ENCODE results near the gene LDLRAP1.

The LDLRAP1 gene

DNA sequence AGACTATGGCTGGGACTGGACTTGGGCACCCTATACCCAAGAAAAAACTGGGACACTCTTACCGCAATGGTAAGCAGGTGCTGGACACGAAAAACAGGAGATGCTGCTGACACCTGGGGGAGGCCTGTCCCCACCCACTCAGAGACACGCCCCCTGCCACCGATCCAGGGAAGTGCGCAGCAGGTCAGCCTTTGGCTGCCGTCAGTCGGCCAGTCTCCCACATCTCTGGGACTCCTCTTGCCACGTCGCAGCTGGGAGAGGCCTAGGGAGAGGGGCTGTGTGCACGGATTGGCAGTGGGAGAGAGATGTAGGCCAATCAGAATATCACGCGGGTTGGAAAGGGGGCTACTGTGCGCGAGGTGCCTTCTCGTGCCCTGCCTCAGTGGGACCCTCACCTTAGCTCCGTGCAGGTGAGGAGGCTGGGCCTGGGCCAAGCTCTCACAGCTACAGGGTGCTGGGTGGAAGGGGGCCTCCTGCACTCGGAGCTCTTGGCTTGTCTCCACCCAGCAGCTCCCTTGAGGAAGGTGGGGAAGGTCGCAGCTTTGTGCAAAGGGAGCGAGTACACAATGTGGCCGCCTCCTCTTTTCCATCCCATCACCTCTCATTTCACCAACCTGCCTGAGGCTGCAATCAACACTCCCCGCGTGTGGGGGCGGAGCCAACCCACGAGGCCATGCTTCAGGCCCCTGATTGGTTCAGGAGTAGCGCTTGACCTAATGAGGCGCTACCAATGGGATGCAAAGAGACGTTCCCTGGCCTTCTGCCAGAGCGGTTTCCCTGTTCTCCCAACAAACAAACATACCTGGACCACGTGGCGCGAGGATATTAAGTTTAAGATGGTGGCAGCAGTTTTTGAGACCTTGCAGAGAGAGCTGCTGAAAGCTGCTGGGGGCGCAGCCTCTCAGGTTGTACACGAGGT lies 25.7 kb upstream of the LDLRAP1 start:
- Histone ChIP-seq H3K9me3 (ENCODE audit: insufficient read depth, low read length) (no peaks in the 10 kb centered on the region; the same call in 1 of the 2 replicates), H3K36me3 (ENCODE audit: insufficient read depth, insufficient read length, low read length) (no peaks in the 10 kb centered on the region), H3K4me3 (ENCODE audit: insufficient read length, low read depth) (no peak overlapping the region), H3K4me1 (ENCODE audit: insufficient read depth, insufficient read length) (peaks cover 9% of the 10 kb centered on the region), H3K27me3 (ENCODE audit: insufficient read depth, insufficient read length) (no peaks in the 10 kb centered on the region), H3K9ac (ENCODE audit: insufficient read length, low read depth) (no peak overlapping the region)
- DNase-seq (ENCODE audit: low read depth, low spot score) = no peak
- TF ChIP-seq ZNF274 (IDR thresholded peaks at IDR 0.05; ENCODE audit: low read depth, low read length) (no peak), YY1 (IDR thresholded peaks at IDR 0.05; ENCODE audit: insufficient read depth, insufficient read length) (no peak), SUZ12 (IDR thresholded peaks at IDR 0.05; ENCODE audit: extremely low read depth, insufficient read depth, insufficient read length) (no peak)

DNA sequence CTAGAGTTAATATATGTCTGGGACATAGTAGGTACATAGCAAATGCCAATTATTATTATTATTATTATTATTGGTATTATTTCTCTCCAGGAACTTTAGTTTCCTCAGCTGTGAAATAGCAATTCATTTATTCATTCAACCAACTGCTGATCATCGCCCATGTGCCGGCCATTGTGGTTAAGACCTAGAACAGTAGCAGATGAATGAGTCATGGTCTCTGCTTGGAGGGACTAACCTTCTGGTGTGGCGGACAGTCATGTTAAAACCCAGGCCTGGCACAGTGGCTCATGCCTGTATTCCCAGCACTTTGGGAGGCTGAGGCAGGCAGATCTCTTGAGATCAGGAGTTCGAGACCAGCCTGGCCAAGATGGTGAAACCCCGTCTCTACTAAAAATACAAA lies 23.8 kb upstream of the LDLRAP1 start:
- no peaks in the 10 kb centered on the region for H3K27me3 ChIP-seq (ENCODE audit: insufficient read depth, insufficient read length)
- no peak overlapping the region for H3K9ac ChIP-seq (ENCODE audit: insufficient read length, low read depth)
- TF ChIP-seq ZNF274 (IDR thresholded peaks at IDR 0.05; ENCODE audit: low read depth, low read length) = no peak
- TF ChIP-seq SUZ12 (IDR thresholded peaks at IDR 0.05; ENCODE audit: extremely low read depth, insufficient read depth, insufficient read length) = no peak
- no peak for TF ChIP-seq YY1 (IDR thresholded peaks at IDR 0.05; ENCODE audit: insufficient read depth, insufficient read length)
- no peak overlapping the region for H3K4me3 ChIP-seq (ENCODE audit: insufficient read length, low read depth)
- H3K9me3 ChIP-seq (ENCODE audit: insufficient read depth, low read length) = no peaks in the 10 kb centered on the region
- DNase-seq (ENCODE audit: low read depth, low spot score) = no peak
- no peaks in the 10 kb centered on the region for H3K36me3 ChIP-seq (ENCODE audit: insufficient read depth, insufficient read length, low read length)
- H3K4me1 ChIP-seq (ENCODE audit: insufficient read depth, insufficient read length) = peaks cover 16% of the 10 kb centered on the region

DNA sequence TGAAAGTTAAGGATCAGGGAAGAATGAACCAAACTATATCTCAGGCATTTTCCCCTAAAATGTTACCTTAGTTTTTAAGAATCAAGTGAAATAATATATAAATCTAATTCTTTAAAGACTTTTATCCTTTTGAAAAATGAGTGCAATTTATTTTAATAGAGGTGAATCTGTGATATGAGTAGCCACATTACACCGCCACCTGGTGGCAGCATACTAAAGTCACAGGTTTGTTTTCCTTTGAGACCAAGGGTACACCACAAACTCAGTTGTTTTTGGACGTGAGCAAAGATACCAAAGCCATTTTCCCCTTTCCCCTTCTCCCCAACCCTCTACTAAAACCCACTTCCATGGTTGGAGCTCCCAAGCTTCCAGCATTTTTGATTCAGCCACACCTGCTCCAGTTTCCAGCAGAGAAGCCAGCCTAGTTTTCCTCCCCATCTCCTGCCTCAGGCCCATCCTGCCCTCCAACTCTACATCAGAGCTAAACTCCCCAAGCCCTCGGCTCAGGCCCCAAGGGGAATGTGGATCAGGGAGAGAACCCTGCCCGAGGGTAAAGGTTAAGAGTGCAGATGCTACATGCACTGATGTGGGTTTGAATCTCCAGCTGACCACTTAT lies 22.9 kb upstream of the LDLRAP1 start:
- Histone ChIP-seq H3K4me1 (ENCODE audit: insufficient read depth, insufficient read length) (peaks cover 16% of the 10 kb centered on the region), H3K27me3 (ENCODE audit: insufficient read depth, insufficient read length) (no peaks in the 10 kb centered on the region), H3K9ac (ENCODE audit: insufficient read length, low read depth) (peak overlapping the region; percentile 12), H3K36me3 (ENCODE audit: insufficient read depth, insufficient read length, low read length) (no peaks in the 10 kb centered on the region), H3K9me3 (ENCODE audit: insufficient read depth, low read length) (peaks cover 8% of the 10 kb centered on the region; the same call in 1 of the 2 replicates), H3K4me3 (ENCODE audit: insufficient read length, low read depth) (no peak overlapping the region)
- TF ChIP-seq ZNF274 (IDR thresholded peaks at IDR 0.05; ENCODE audit: low read depth, low read length) = no peak
- TF ChIP-seq SUZ12 (IDR thresholded peaks at IDR 0.05; ENCODE audit: extremely low read depth, insufficient read depth, insufficient read length) = no peak
- TF ChIP-seq YY1 (IDR thresholded peaks at IDR 0.05; ENCODE audit: insufficient read depth, insufficient read length) = no peak
- no peak for DNase-seq (ENCODE audit: low read depth, low spot score)

DNA sequence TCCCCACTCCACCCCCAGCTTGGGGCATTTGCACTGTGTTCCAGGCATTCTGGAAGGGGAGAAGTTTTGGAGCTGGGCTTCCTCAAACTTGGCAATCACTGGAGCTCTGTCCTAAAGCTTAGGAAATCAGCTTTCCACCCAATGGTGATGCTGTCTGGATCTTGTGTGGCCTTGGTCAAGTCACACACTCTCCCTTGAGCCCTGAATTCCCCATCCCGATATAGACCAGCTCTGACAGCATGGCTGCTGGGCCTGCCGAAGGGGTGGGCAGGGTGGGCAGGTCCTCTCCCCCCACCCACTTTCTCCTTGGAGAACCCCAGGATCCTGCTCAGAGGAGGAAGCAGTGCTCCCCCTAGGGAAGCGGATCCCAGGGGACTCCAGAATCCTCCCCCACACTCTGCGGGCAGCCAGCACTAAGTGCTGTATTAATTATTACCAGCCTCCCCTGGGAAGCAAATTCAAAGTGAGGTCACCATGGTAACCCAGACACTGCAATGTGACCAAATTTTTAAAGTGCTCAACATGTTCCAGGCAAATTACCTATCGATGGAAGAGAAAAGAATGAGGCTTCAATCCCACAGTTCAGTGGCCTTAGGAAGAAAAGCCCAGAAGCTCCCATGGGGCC lies 21.3 kb upstream of the LDLRAP1 start:
- DNase-seq (ENCODE audit: low read depth, low spot score) = no peak
- Histone ChIP-seq H3K36me3 (ENCODE audit: insufficient read depth, insufficient read length, low read length) (no peaks in the 10 kb centered on the region), H3K9ac (ENCODE audit: insufficient read length, low read depth) (peak overlapping the region; percentile 13), H3K9me3 (ENCODE audit: insufficient read depth, low read length) (peaks cover 13% of the 10 kb centered on the region; the same call in 1 of the 2 replicates), H3K27me3 (ENCODE audit: insufficient read depth, insufficient read length) (no peaks in the 10 kb centered on the region), H3K4me1 (ENCODE audit: insufficient read depth, insufficient read length) (peaks cover 16% of the 10 kb centered on the region), H3K4me3 (ENCODE audit: insufficient read length, low read depth) (no peak overlapping the region)
- TF ChIP-seq SUZ12 (IDR thresholded peaks at IDR 0.05; ENCODE audit: extremely low read depth, insufficient read depth, insufficient read length) = no peak
- no peak for TF ChIP-seq YY1 (IDR thresholded peaks at IDR 0.05; ENCODE audit: insufficient read depth, insufficient read length)
- no peak for TF ChIP-seq ZNF274 (IDR thresholded peaks at IDR 0.05; ENCODE audit: low read depth, low read length)

DNA sequence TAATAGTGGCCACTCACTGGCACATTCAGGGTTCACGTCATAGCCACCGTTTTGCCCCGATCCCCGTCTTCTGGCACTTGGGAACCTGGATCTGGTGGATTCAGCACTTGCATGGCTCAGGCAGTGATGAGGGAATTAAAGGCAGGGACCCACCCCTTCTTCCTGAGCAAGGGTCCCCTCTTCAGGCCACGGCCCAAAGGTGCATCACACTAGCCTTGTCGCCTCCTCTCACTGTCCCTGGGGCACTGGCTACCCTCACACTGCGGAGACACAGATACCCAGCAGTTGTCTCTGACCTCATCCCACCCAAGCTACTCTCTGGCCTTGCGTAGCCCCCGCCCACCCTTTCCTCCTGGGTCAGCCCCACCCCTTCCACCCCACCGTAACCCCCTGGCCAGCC lies 19.9 kb upstream of the LDLRAP1 start:
- peak; percentile 86 for DNase-seq (ENCODE audit: low read depth, low spot score)
- H3K4me1 ChIP-seq (ENCODE audit: insufficient read depth, insufficient read length) = peaks cover 13% of the 10 kb centered on the region
- no peak overlapping the region for H3K9ac ChIP-seq (ENCODE audit: insufficient read length, low read depth)
- H3K27me3 ChIP-seq (ENCODE audit: insufficient read depth, insufficient read length) = no peaks in the 10 kb centered on the region
- TF ChIP-seq ZNF274 (IDR thresholded peaks at IDR 0.05; ENCODE audit: low read depth, low read length) (no peak), YY1 (IDR thresholded peaks at IDR 0.05; ENCODE audit: insufficient read depth, insufficient read length) (no peak), SUZ12 (IDR thresholded peaks at IDR 0.05; ENCODE audit: extremely low read depth, insufficient read depth, insufficient read length) (no peak)
- H3K9me3 ChIP-seq (ENCODE audit: insufficient read depth, low read length) = peaks cover 13% of the 10 kb centered on the region; the same call in 1 of the 2 replicates
- no peaks in the 10 kb centered on the region for H3K36me3 ChIP-seq (ENCODE audit: insufficient read depth, insufficient read length, low read length)
- no peak overlapping the region for H3K4me3 ChIP-seq (ENCODE audit: insufficient read length, low read depth)

DNA sequence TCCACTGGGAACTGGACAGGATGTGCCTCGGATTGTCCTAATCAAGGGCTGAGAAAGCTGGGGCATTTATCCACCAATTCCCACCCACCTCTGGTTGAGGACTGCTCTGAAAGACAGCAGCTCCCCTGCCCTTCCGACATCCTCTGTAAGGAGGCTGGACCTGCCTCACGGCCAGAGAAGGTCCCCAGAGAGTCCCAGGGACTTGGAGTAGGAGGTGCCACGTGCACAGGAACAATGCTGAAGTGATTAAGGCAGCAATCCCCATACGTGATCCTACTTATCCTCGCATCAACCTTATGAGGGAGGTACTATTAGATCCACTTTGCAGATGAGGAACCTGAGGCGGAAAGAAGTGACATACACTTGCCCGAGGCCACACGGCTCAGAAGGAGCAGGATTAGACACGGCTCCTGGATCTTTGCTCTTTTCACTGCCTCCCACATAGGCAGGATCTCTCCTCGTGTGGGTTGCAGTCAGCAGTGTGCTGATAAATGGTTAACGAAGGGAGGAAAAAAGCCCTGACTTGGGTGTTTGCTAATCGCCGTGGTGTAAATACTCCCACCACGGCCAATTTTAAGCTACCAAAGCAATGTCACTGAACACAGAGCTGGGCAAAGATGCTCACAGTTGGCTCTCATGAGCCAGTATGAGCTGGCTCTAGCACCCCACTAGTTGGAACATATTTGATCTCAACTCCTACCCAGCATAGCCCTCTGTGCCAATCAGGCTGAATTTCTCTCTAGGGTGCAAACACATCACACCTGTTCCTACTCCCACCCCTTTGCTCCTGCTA lies 18.6 kb upstream of the LDLRAP1 start:
- no peak for DNase-seq (ENCODE audit: low read depth, low spot score)
- Histone ChIP-seq H3K27me3 (ENCODE audit: insufficient read depth, insufficient read length) (no peaks in the 10 kb centered on the region), H3K4me3 (ENCODE audit: insufficient read length, low read depth) (no peak overlapping the region), H3K9ac (ENCODE audit: insufficient read length, low read depth) (no peak overlapping the region), H3K36me3 (ENCODE audit: insufficient read depth, insufficient read length, low read length) (no peaks in the 10 kb centered on the region), H3K4me1 (ENCODE audit: insufficient read depth, insufficient read length) (peaks cover 14% of the 10 kb centered on the region), H3K9me3 (ENCODE audit: insufficient read depth, low read length) (peaks cover 13% of the 10 kb centered on the region; the same call in 1 of the 2 replicates)
- TF ChIP-seq SUZ12 (IDR thresholded peaks at IDR 0.05; ENCODE audit: extremely low read depth, insufficient read depth, insufficient read length) = no peak
- TF ChIP-seq YY1 (IDR thresholded peaks at IDR 0.05; ENCODE audit: insufficient read depth, insufficient read length) = no peak
- no peak for TF ChIP-seq ZNF274 (IDR thresholded peaks at IDR 0.05; ENCODE audit: low read depth, low read length)

Measured in NT2/D1 (cell line).